PC-3 (cell line): ENCODE measurements around the gene P3R3URF. TPM values are rescaled to one million over a fixed set of nuclear protein-coding genes. Genes with fewer than 3 reads are reported as not detected.

ENCODE experiments used
- ATAC-seq: fragments of 200-7000 bp; cut with Tn5 transposase; 2 replicates; pipeline ENCODE4 v1.9.1; 2020; ENCODE audit warnings: mild to moderate bottlenecking, moderate library complexity
- BruUV-seq: library from RNA; stranded (reverse); fragments of 400-500 nt; replicated peaks from 2 replicates; lab custom pipeline; 2021; lab: Mats Ljungman, UMichigan
- CTCF ChIA-PET: fragments of 300-600 bp; sonication (Branson Sonifier 250); formaldehyde crosslinking; loops from one replicate; lab custom pipeline; 2022; ENCODE audit warnings: antibody characterized with exemption; lab: Charles Lee
- POLR2A ChIA-PET: fragments of 300-600 bp; sonication (Branson Sonifier 250); formaldehyde crosslinking; loops from one replicate; lab custom pipeline; 2022; ENCODE audit warnings: antibody characterized with exemption; ENCODE audit not compliant: unreplicated experiment; lab: Charles Lee
- DNase-seq: peaks from one replicate; pipeline ENCODE4 v3.0.0-alpha.2; 2015
- H2AFZ ChIP-seq: fragments of 300-600 bp; sonication (generic); 2 replicates; pipeline ENCODE4 v1.6.0; 2016; ENCODE audit warnings: antibody characterized with exemption, low read length
- H3F3A ChIP-seq: fragments of 300-600 bp; sonication (generic); one replicate; pipeline ENCODE4 v1.6.0; 2017; ENCODE audit warnings: antibody characterized with exemption, low read length, control low read depth, mild to moderate bottlenecking; ENCODE audit not compliant: unreplicated experiment
- H3K27ac ChIP-seq: fragments of 300-600 bp; sonication (generic); 2 replicates; pipeline ENCODE4 v1.5.1; 2016; ENCODE audit warnings: mild to moderate bottlenecking, low read length
- H3K27me3 ChIP-seq: fragments of 300-600 bp; sonication (generic); 2 replicates; pipeline ENCODE4 v1.6.1; 2016; ENCODE audit warnings: low read length, mixed read lengths
- H3K36me3 ChIP-seq: fragments of 300-600 bp; sonication (generic); 2 replicates; pipeline ENCODE4 v1.6.1; 2016; ENCODE audit warnings: low read depth, mixed run types, low read length, mixed read lengths
- H3K4me1 ChIP-seq: fragments of 300-600 bp; sonication (generic); 2 replicates; pipeline ENCODE4 v1.5.1; 2016; ENCODE audit warnings: low read length; ENCODE audit not compliant: insufficient read depth
- H3K4me2 ChIP-seq: fragments of 300-600 bp; sonication (generic); 2 replicates; pipeline ENCODE4 v1.6.0; 2016; ENCODE audit warnings: low read length
- H3K4me3 ChIP-seq: fragments of 300-600 bp; sonication (generic); 2 replicates; pipeline ENCODE4 v1.5.1; 2016; ENCODE audit warnings: mild to moderate bottlenecking, low read length, mixed read lengths
- H3K79me2 ChIP-seq: fragments of 300-600 bp; sonication (generic); 2 replicates; pipeline ENCODE4 v1.6.1; 2017; ENCODE audit warnings: low read length, mixed read lengths
- H3K9ac ChIP-seq: fragments of 300-600 bp; sonication (generic); 2 replicates; pipeline ENCODE4 v1.6.0; 2016; ENCODE audit warnings: mild to moderate bottlenecking, low read length
- H3K9me2 ChIP-seq: fragments of 300-600 bp; sonication (generic); replicated peaks from 2 replicates; pipeline ENCODE4 v1.6.1; 2016; ENCODE audit warnings: mixed run types, low read length, mixed read lengths
- H3K9me3 ChIP-seq: fragments of 300-600 bp; sonication (generic); 2 replicates; pipeline ENCODE4 v1.6.1; 2016; ENCODE audit warnings: low read length, mixed read lengths
- H4K20me1 ChIP-seq: fragments of 300-600 bp; sonication (generic); 2 replicates; pipeline ENCODE4 v1.6.1; 2016; ENCODE audit warnings: low read length, mixed read lengths
- EZH2 ChIP-seq: fragments of 300-600 bp; sonication (generic); IDR thresholded peaks from one replicate; pipeline ENCODE4 v1.6.1; 2017; ENCODE audit warnings: antibody characterized with exemption, mild to moderate bottlenecking, low read length; ENCODE audit not compliant: unreplicated experiment
- EZH2phosphoT487 ChIP-seq: fragments of 300-600 bp; sonication (generic); IDR thresholded peaks from 2 replicates; pipeline ENCODE4 v1.6.1; 2018; ENCODE audit warnings: mild to moderate bottlenecking, antibody characterized with exemption, low read length, borderline replicate concordance
- intact Hi-C: fragments of 100-400 bp; cut with micrococcal nuclease; formaldehyde crosslinking; loops from 2 replicates; pipeline ENCODE4 v1.9.0; 2023
- total RNA-seq: library from RNA; depleted of rRNA; stranded (reverse); fragments of >200 nt; gene quantifications from 2 replicates; pipeline ENCODE4 v1.2.3, GENCODE V29; 2014
- TF ChIP-seq, protein P1 (sequence below): fragments of 300-600 bp; sonication (generic); conservative IDR thresholded peaks from 2 replicates; pipeline ENCODE4 v1.5.1; 2017; ENCODE audit warnings: antibody characterized with exemption, low read depth, mild to moderate bottlenecking, low read length

Gene P3R3URF
- total RNA-seq, 1 experiment from 2014 or later = not detected

DNA sequence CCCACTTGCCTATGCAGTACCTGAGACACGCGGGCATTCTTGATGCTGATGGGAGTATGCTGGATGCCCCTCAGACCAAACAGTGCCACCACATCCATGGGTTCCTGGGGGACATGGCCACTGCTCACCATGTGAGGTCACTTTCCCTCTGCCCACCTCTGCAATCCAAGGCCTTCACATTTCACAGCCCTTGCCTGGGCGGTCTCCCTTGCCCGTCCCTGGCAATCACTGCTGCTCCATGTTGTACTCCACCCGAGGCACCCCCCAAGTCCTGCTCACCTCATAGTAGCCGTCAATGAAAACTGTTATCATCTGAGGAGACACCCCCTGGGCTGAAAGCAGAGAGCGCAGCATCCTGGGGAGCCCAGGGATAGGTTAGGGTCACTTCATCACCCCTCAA is 17.0 kb upstream of the P3R3URF start:
- no peak for ATAC-seq

DNA sequence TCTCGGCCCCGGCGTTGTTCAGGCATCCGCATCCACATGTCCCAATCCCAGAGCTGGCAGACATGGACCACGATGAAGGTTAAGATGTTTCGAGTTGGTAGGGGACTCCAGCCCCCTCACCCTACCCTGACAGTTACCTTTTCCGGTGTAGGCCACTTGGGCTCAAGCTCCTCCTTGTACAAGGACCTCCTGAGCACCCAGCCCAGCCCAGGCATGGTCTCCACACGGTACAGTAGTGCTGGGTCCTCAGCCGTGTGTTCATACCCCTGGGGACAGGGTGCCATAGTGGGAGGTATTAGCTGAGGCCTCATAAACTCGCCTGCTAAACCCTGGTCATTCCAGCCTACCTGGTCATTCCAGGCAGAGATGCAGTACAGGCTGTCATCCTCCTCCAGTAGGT is 15.9 kb upstream of the P3R3URF start:
- Histone ChIP-seq H3K36me3 (peaks cover 28% of the 10 kb centered on the region), H3F3A (no peaks in the 10 kb centered on the region), H3K9ac (no peak overlapping the region), H4K20me1 (no peaks in the 10 kb centered on the region), H3K4me1 (peaks cover 14% of the 10 kb centered on the region), H3K27me3 (no peaks in the 10 kb centered on the region), H3K9me3 (no peaks in the 10 kb centered on the region), H3K9me2 (no peaks in the 10 kb centered on the region), H2AFZ (no peak overlapping the region), H3K79me2 (peaks cover 14% of the 10 kb centered on the region), H3K4me3 (no peak overlapping the region), H3K4me2 (no peak overlapping the region), H3K27ac (no peak overlapping the region)
- intact Hi-C loops = no loop called here
- TF ChIP-seq EZH2phosphoT487 (no peak), EZH2 (no peak)
- TF ChIP-seq, protein P1, sequence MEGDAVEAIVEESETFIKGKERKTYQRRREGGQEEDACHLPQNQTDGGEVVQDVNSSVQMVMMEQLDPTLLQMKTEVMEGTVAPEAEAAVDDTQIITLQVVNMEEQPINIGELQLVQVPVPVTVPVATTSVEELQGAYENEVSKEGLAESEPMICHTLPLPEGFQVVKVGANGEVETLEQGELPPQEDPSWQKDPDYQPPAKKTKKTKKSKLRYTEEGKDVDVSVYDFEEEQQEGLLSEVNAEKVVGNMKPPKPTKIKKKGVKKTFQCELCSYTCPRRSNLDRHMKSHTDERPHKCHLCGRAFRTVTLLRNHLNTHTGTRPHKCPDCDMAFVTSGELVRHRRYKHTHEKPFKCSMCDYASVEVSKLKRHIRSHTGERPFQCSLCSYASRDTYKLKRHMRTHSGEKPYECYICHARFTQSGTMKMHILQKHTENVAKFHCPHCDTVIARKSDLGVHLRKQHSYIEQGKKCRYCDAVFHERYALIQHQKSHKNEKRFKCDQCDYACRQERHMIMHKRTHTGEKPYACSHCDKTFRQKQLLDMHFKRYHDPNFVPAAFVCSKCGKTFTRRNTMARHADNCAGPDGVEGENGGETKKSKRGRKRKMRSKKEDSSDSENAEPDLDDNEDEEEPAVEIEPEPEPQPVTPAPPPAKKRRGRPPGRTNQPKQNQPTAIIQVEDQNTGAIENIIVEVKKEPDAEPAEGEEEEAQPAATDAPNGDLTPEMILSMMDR = no peak
- ChIA-PET CTCF (no interaction called here), POLR2A (no interaction called here)
- BruUV-seq = no TSS peak
- no peak for DNase-seq
- ATAC-seq = no peak

More for the DNA sequence above, 17.0 kb upstream of the P3R3URF start:
- no peak overlapping the region for H3K4me2 ChIP-seq
- peaks cover 23% of the 10 kb centered on the region for H3K79me2 ChIP-seq
- intact Hi-C loops = no loop called here
- H3K36me3 ChIP-seq = peaks cover 17% of the 10 kb centered on the region
- CTCF ChIA-PET = no interaction called here
- H3K27ac ChIP-seq = no peak overlapping the region
- no TSS peak for BruUV-seq
- H3F3A ChIP-seq = no peaks in the 10 kb centered on the region
- no peaks in the 10 kb centered on the region for H3K9me3 ChIP-seq
- H3K9me2 ChIP-seq = no peaks in the 10 kb centered on the region
- no peak for TF ChIP-seq EZH2
- TF ChIP-seq, protein P1 = no peak
- TF ChIP-seq EZH2phosphoT487 = no peak
- no peak overlapping the region for H3K4me3 ChIP-seq
- DNase-seq = no peak
- no peaks in the 10 kb centered on the region for H4K20me1 ChIP-seq
- H2AFZ ChIP-seq = no peak overlapping the region
- peaks cover 21% of the 10 kb centered on the region for H3K4me1 ChIP-seq
- no peak overlapping the region for H3K9ac ChIP-seq
- POLR2A ChIA-PET = no interaction called here
- no peaks in the 10 kb centered on the region for H3K27me3 ChIP-seq

DNA sequence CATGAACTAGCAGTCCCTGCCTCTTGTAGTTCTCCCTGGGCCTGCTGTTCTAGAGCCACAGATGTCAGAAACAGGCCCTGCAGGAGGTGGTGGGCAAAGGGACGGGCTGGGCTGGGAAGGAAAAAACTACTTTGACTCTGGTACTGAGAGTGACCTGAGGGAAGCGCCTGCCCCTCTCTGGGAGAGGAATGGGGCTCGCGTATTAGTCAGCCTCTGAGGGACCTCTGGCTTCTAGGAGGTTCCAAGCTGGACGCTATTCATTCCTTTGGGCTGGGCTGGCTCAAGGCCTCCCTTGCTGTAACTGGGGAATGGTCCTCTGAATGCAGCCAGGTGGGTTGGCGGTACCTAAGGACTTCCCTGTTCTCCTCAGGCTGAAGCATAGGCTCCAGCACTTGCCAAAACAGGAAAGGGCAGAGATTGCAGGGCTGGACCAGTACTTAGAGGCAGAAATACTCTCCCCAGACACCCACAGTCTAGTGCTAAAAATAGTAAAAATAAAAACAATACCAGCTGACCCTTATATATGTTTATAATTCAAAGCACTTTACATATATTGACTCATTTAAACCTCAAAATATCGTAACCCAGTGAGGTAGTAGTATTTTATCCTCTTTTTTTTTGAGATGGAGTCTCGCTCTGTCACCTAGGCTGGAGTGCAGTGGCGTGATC is 14.9 kb upstream of the P3R3URF start:
- H3K36me3 ChIP-seq = peaks cover 32% of the 10 kb centered on the region
- CTCF ChIA-PET = no interaction called here
- H3K79me2 ChIP-seq = peaks cover 4% of the 10 kb centered on the region
- H3K9me2 ChIP-seq = no peaks in the 10 kb centered on the region
- POLR2A ChIA-PET = no interaction called here
- H3K4me3 ChIP-seq = no peak overlapping the region
- no peaks in the 10 kb centered on the region for H4K20me1 ChIP-seq
- H3K4me1 ChIP-seq = peaks cover 13% of the 10 kb centered on the region
- H3K9ac ChIP-seq = no peak overlapping the region
- no peaks in the 10 kb centered on the region for H3K27me3 ChIP-seq
- intact Hi-C loops = no loop called here
- DNase-seq (no peak), ATAC-seq (no peak)
- H3K4me2 ChIP-seq = no peak overlapping the region
- H2AFZ ChIP-seq = no peak overlapping the region
- no TSS peak for BruUV-seq
- H3K9me3 ChIP-seq = no peaks in the 10 kb centered on the region
- H3F3A ChIP-seq = no peaks in the 10 kb centered on the region
- H3K27ac ChIP-seq = no peak overlapping the region
- TF ChIP-seq, protein P1 = no peak
- no peak for TF ChIP-seq EZH2
- no peak for TF ChIP-seq EZH2phosphoT487
